Mammary microvascular endothelial cell (primary cell): Measurements from ENCODE around the gene ZSWIM3. TPM values are rescaled to one million over a fixed set of nuclear protein-coding genes. Genes with fewer than 3 reads are reported as not detected.

Source experiments
- total RNA-seq: library from RNA; depleted of rRNA; stranded (reverse); fragments of >200 nt; gene quantifications from 2 replicates; pipeline ENCODE4 v1.2.3, GENCODE V29; 2015

The ZSWIM3 gene
- 3.3 and 4.1 TPM in 2 replicates for total RNA-seq

DNA sequence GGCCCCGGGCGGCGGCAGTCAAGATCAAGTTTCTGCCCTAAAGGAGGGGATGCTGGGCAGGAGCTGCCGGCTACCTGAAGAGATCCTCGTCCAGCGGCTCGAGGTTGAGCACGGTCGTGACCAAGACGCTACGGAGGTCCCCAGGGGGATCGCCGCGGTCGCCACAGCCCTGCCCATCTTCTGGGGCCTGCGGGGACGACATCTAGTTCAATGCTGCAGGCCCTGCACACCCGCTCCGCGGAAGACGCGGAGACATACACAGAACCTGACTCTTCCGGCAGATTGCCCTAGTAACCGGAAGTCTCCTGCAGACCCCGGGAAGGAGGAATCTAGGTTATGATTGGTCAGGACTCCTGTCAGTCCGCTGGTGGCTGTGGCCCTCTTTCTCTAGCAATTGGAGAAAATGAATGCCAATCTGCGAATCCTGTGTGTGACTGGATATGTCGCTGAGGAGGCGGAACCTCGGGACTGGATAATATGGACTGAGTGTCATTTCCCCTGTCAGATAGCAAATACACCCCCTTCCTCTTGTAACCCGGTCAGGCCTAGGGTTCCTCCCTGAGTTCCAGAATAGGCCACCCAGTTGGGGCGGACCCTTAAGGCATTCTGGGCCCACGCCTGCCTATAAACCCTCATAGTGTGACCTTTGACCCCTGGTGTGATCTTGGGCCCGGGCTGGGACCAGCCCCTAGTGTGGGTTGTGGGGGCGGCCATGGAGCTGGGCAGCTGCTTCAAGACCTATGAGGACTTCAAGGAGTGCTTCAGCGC lies at the start of gene ZSWIM3, which contains the start of gene ACOT8:
Gene ZSWIM3, plus strand, starts transcription at position 501 of the 768 bp plus-strand sequence. Its CDS starts 212 bp downstream, at position 713.
Gene ACOT8, minus strand, starts transcription at position 279 of the 768 bp plus-strand sequence. Its CDS starts 77 bp downstream, at position 202.

DNA sequence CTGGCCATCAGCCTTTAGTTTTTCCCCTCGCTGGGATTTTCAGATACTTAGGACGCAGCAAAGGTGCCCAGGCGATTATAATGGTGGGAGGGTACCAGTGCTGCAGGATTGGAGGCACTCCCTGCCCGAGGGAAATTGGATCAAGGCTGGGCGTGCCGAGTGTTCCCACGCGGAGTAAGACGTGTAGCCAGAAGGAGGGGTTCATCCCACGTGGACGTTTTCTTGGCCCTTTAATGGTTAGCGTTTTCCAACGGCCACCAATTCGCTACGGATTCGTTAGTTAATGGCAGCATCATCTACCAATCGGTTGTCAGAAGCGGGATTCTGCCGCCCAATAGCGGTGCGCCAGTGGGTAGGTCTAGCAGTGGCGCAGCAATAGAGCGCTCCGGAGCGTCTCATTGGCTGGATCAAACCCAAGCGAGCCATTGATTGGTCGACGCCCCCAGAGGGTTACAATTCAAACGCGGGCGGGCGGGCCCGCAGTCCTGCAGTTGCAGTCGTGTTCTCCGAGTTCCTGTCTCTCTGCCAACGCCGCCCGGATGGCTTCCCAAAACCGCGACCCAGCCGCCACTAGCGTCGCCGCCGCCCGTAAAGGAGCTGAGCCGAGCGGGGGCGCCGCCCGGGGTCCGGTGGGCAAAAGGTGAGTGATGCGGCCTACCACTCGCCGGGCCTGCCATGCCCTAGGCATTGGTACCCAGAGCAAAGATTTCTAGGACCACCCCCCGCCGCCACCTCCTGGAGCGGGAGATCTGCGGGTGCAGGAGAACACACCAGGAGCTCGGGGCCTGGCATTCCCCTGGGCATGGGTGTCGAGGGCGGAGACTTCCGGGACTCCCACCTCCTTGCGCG lies 45.0 kb upstream of the ZSWIM3 start, which contains the start of gene UBE2C:
Gene UBE2C, plus strand, starts transcription at position 488 of the 849 bp plus-strand sequence. Its CDS starts 52 bp downstream, at position 540.

DNA sequence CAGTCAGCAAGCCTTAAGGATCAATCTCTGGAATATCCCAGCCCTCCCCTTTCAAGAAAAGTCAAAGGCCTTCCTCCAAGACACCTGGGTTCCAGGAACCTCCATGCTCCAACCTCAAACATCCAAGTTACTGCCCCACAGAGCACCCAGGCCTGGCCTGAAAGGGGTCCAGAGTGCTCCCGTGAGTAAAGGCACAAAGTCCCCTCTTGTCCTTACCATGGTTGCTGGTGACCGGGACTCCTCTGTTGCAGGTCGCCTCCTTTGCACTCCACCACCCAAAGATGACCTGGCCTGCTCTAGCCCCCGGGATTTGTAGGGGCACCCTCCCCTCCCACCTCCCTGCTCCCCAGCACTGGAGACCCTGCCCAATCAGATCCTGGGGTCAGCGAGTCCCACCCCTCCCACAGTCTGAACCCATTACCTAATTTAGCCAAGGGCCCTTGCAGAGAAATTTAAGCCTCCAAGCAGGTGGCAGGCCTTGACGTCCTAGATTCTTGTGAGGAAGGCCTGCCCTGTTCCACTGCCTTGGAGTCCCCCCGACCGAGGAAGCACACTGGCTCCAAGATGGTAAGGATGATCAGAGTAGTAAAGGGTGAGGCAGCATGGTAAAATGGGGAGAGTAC lies 30.3 kb upstream of the ZSWIM3 start, which contains the start of gene TNNC2:
Gene TNNC2, minus strand, starts transcription at position 283 of the 623 bp plus-strand sequence. Its CDS starts 64 bp downstream, at position 219.

DNA sequence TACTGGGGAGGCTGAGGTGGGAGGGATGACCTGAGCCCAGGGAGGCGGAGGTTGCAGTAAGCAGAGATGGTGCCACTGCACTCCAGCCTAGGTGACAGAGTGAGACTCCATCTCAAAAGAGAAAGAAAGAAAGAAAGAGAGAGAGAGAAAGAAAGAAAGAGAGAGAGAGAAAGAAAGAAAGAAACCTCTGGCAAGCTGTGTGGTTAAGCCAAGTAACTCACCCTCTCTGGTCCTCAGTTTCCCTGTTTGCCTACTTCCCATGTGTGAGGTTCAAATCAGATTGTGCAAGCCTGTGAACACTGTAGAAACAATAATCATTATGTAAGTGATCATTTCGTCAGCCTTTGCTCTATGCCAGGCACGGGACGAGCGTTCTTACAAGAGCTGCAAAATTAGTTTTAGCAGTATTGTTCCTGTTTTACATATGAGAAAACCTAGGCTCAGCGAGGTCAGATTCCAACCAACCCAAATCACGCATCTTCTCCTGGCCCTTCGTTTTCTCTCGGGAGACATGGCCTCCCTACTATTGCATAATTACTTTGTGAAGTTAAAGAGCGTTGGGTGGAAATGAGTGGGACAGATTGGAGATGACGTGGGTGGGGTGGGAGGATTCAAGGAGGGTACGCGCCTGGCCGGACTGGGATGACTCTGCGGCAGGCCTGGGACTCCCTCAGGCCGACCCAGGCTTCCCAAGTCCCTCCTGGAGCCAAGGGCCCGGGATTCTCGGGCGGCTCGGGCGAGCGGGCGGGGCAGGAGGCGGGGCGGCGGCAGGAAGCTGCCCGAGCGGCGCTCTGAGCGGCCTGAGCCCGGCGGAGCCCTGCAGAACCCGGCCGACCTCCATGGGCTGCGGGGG lies 24.2 kb upstream of the ZSWIM3 start, which contains the start of gene SNX21:
Gene SNX21, plus strand, starts transcription at position 770 of the 853 bp plus-strand sequence. CDS start 121 bp downstream, outside the sequence.

DNA sequence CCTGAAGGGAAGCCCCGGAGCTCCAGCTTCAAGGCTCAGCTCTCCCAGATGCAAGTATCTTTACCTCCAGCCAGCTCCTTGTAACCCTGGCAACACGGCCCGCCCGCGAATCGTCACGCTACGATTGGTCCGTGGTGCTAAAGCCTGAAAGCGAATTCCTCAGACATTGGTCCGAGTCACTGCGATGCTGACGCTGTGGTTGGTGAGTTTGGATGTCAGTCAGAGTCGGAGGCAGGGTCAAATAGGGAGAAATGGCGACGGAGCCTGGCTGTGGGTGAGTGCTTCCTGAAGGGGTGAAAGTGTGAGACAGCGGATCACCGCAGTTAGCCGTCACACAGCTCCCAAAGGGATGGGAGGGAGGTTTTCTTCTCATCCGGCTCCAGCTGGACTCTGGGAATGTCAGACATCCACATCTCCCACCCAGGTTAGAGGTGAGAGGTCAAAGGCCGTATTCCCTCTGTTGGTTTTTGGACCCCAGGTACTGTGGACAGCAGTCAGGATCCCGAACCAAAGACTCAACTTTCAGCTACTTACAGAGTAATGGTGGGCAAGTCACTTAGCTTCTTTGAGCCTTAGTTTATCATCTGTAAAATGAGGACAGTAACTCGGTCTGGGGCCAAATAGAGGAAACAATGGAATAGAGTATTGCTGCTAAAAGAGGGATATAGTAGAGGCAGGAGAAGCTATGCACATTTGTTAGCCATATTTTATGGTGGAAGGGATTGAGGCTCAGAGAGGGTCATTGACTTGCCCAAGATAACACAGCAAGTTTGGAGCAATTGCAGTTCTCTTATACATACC lies 23.8 kb downstream of the ZSWIM3 start, which contains the start of gene ZSWIM1:
Gene ZSWIM1, plus strand, starts transcription at position 240 of the 801 bp plus-strand sequence. CDS start 1,366 bp downstream, outside the sequence.

DNA sequence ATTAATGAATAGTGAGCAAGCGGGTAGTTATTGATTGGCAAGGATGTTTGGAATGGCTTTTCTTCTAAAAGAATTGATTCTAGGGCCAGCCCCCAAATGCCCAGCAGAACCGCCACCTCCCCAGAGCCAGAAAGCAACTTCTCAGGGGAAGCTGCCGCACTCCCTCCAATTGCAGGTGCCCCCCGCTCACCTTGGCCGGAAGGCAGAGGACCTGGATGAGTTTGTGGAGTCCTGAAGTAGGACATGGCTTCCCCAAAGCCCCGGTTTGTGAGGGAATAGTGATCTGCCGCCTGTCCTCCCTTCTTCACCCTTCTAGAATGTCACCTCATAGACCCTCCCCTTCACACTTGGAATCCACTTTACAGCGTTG lies 29.9 kb downstream of the ZSWIM3 start, which contains the start of gene SPATA25:
Gene SPATA25, minus strand, starts transcription at position 277 of the 370 bp plus-strand sequence. Its CDS starts 32 bp downstream, at position 245.

DNA sequence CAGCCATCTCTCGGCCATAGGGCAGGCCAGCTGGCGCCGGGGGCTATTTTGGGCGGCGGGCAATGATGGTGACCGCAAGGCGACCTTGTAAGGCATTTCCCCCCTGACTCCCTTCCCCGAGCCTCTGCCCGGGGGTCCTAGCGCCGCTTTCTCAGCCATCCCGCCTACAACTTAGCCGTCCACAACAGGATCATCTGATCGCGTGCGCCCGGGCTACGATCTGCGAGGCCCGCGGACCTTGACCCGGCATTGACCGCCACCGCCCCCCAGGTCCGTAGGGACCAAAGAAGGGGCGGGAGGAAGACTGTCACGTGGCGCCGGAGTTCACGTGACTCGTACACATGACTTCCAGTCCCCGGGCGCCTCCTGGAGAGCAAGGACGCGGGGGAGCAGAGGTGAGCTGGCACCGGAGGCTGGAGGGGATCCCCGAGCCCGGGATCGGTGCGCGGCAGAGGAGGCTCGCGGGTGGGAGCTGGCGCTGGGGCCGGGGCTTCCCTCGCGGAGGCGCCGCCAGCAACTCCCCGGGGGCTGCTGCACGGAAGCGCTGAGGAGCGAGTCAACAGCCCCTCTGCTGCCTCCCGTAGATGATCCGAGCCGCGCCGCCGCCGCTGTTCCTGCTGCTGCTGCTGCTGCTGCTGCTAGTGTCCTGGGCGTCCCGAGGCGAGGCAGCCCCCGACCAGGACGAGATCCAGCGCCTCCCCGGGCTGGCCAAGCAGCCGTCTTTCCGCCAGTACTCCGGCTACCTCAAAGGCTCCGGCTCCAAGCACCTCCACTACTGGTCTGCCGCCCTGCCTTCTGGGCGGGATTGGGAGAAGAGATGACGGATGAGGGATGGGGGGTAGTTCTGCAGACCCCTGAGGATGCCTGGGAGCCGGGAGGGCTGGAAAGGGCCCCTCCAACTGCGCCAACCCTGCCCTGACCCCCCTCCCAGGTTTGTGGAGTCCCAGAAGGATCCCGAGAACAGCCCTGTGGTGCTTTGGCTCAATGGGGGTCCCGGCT lies 33.9 kb downstream of the ZSWIM3 start, which contains the start of the genes CTSA and NEURL2:
Gene CTSA, plus strand, starts transcription at position 351 of the 999 bp plus-strand sequence. Its CDS starts 234 bp downstream, at position 585.
Gene NEURL2, minus strand, starts transcription at position 224 of the 999 bp plus-strand sequence. Its CDS starts 217 bp downstream, at position 7.

DNA sequence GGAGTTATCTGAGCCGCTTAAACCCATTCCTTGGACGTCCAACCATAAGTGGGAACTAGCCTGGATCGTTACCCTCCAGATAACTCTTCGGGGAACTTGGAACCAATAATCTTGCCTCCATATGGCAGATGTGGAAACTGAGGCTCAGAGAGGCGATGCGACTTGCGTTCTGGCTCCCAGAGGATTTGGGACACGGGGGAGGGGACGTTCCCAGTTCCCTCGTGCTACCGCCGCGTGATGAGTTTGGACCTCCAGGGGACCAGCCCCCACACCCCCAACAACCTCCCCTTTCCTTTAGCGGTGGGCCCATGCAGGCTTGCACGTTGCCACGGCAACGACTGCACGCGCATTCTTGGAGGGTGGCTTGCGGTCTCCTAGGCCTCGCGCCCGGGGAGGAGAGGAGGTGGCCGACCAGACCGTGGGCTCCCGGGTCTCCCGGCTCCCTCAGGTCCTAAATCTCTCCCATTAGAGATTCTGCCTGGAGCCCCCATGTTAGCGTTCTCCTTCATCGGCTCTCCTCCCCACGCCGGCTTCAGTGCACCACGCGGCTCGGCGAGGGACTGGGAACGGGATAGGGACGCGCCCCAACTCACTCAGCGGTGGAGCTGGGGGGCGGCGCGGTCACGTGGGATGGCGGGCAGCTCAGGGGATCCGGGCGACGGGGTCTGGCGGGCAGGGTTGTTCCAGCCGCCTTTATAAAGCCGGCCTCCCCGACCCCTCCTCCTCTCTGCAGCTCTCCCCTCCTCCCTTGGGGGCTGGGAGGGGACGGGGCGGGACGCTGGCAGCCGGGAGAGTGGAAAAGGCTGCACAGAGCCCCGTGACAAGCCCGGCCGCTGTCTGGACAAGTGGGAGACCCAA lies 54.3 kb downstream of the ZSWIM3 start, which contains the start of gene PLTP:
Gene PLTP, minus strand, starts transcription at position 670 of the 858 bp plus-strand sequence. CDS start 703 bp downstream, outside the sequence.

Other genes with a start within 250 kb of the ZSWIM3 start
- gene WFDC10A, start 227.9 kb upstream of the ZSWIM3 start, total RNA-seq: not detected in 2 replicates
- gene WFDC9, start 226.3 kb upstream of the ZSWIM3 start, total RNA-seq: not detected in 2 replicates
- not detected in 2 replicates for gene WFDC11, start 187.4 kb upstream of the ZSWIM3 start, total RNA-seq
- not detected in 2 replicates for gene WFDC13, start 155.6 kb upstream of the ZSWIM3 start, total RNA-seq
- gene WFDC10B, start 152.6 kb upstream of the ZSWIM3 start, total RNA-seq: not detected in 2 replicates
- gene SPINT4, start 135.3 kb upstream of the ZSWIM3 start, total RNA-seq: not detected in 2 replicates
- 3.7 TPM in 1 of 2 replicates, not detected in the other for gene WFDC3, start 65.7 kb upstream of the ZSWIM3 start, total RNA-seq
- gene DNTTIP1, start 65.7 kb upstream of the ZSWIM3 start, total RNA-seq: 30.2 and 32.6 TPM in 2 replicates
- gene UBE2C, start 45.0 kb upstream of the ZSWIM3 start, total RNA-seq: 108 and 126 TPM in 2 replicates
- not detected in 2 replicates for gene TNNC2, start 30.3 kb upstream of the ZSWIM3 start, total RNA-seq
- 11.6 and 27.0 TPM in 2 replicates for gene SNX21, start 23.8 kb upstream of the ZSWIM3 start, total RNA-seq
- 37.2 and 57.0 TPM in 2 replicates for gene ACOT8, start 222 bp upstream of the ZSWIM3 start, total RNA-seq
- gene ZSWIM1, start 23.6 kb downstream of the ZSWIM3 start, total RNA-seq: 9.1 and 11.7 TPM in 2 replicates
- gene SPATA25, start 30.0 kb downstream of the ZSWIM3 start, total RNA-seq: 1.3 TPM in 1 of 2 replicates, not detected in the other
- gene NEURL2, start 33.6 kb downstream of the ZSWIM3 start, total RNA-seq: 2.2 and 2.3 TPM in 2 replicates
- 129 and 130 TPM in 2 replicates for gene CTSA, start 33.7 kb downstream of the ZSWIM3 start, total RNA-seq
- gene PLTP, start 54.5 kb downstream of the ZSWIM3 start, total RNA-seq: 6.3 and 11.5 TPM in 2 replicates
- gene PCIF1, start 77.1 kb downstream of the ZSWIM3 start, total RNA-seq: 16.1 and 20.9 TPM in 2 replicates
- gene ZNF335, start 114.6 kb downstream of the ZSWIM3 start, total RNA-seq: 12.1 TPM in 2 replicates
- 0.07 TPM in 1 of 2 replicates, not detected in the other for gene MMP9, start 151.3 kb downstream of the ZSWIM3 start, total RNA-seq
- gene SLC12A5, start 171.6 kb downstream of the ZSWIM3 start, total RNA-seq: under 0.01 and 0.10 TPM in 2 replicates
- gene NCOA5, start 232.3 kb downstream of the ZSWIM3 start, total RNA-seq: 22.9 and 25.3 TPM in 2 replicates